ENCODE data around the gene TC2N. TPM values are rescaled to one million over a fixed set of nuclear protein-coding genes. Genes with fewer than 3 reads are reported as not detected.
A peak's percentile ranks its signal among the peaks of the same experiment; 100 is the strongest.
"Not testable (repeated sequence)": the region's sequence is repeated elsewhere in the genome, so short reads cannot be mapped to it uniquely, and the experiment has no call there.

Gene TC2N
- polyA plus RNA-seq, 1 donor from 2014 or later = 8.9 TPM

DNA sequence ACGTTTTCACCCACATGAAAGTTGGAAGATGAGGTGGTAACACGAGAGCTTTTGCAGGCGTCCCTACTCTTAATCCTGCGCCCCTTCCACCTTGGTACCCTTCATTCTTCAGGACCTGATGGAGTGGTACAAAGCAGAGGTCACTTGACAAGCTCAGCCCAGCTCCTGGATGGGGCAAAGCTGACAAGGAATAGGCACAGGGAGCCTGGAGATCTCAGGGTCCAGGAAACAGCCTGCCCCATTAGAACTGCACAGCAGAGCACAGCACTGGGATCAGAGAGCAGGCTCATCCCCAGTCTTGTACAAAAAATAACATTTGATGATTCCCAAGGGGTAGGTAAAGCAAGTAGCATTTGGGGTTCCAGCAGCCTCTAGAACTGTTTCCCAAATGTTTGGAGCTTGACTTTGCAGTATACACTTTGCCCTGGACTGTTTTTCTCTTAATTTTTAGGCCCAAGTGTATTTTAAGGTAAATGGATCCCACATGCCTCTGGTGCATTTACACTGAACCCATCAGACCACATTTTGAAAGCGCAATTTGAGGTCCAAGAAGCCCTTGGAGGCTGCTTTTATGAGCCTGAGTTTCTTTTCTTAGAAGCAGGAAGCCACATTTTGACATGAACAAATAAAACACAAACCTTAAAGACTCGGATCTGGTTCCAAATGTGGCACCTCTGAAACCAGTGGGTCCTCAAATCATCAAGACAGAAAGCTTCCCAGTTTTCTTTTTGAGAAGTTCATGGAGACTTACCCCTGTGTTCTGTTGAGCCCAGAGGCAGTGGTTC is 633 bp downstream of the TC2N start:
- peaks cover 25 to 28% (median 28%) of the 10 kb centered on the region in 3 donors for H3K4me1 Mint-ChIP-seq
- no peaks in the 10 kb centered on the region for H3K9me3 Mint-ChIP-seq
- no peaks in the 10 kb centered on the region for H3K27me3 Mint-ChIP-seq
- H3K36me3 Mint-ChIP-seq = no peaks in the 10 kb centered on the region
- H3K4me3 Mint-ChIP-seq = peak overlapping the region; percentile 64 to 91 (median 79)
- no peak overlapping the region for H3K27ac Mint-ChIP-seq

DNA sequence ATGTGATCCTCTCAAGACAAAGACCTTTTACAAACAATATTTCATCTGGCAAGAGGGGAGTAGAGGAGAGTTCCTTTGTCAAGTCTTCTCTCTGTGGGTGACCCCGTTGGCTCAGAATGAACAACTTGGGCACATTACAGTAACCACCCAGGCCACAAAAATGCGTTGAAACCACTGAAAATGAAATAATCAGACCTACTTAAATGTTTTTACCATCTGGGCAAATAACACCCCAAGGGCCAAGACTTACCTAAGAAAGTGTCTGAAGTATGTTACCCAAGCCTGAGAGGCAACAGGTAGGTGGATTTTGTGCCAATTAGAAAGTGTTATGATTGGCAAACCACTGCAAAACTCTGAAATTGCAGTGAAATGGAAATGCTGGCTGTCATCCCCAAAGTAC is 1.3 kb downstream of the TC2N start:
- no peaks in the 10 kb centered on the region for H3K9me3 Mint-ChIP-seq
- no peaks in the 10 kb centered on the region for H3K36me3 Mint-ChIP-seq
- H3K27me3 Mint-ChIP-seq = no peaks in the 10 kb centered on the region
- peaks cover 29 to 31% (median 30%) of the 10 kb centered on the region in 3 donors for H3K4me1 Mint-ChIP-seq
- no peak overlapping the region for H3K27ac Mint-ChIP-seq
- H3K4me3 Mint-ChIP-seq = peak overlapping the region in 3 of 4 donors; percentile 70 to 87 (median 71)

DNA sequence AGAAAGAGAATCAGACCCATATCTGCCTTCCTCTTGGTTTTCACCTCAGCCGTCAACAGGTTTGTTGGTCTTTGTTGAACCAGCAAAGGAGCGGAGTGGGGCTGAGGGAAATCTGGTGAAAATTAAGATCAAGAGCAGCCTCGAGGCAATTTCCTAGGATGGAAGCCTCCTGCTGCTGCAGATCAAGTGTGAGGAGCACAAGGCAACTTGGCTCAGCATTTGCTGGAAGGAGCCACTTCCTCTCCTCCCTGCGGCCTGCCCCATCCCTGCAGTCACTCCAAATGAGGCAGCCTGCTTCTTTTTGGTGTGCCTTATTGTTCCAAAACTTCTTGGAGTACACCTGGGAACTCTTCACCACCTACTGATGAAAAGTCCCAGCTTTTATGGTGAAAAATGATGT is 4.9 kb downstream of the TC2N start:
- Mint-ChIP-seq H3K4me1 (peaks cover 23 to 25% (median 24%) of the 10 kb centered on the region in 3 donors), H3K4me3 (no peak overlapping the region), H3K36me3 (no peaks in the 10 kb centered on the region), H3K9me3 (no peaks in the 10 kb centered on the region), H3K27ac (peak overlapping the region in 1 of 3 donors; percentile 63), H3K27me3 (no peaks in the 10 kb centered on the region)

DNA sequence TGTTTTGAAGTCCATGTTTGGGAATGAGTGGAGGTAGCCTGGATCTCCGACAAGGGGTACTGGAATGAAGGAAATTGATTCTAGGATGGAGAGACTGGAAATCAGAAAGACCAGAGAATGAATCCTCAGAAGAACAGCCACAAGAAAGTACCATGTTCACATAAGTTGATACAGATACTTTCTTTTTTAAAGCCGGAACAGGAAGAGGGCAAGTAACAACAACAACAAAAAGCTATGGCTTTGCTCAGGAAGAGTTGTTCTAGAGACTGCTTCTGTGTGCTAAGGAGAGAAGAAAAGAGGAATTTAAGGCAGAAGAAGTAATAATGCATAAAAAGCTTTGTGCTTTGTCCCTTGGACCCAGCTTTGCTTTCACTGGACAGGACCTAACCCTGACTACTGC is 6.2 kb downstream of the TC2N start:
- Mint-ChIP-seq H3K27me3 (no peaks in the 10 kb centered on the region), H3K4me1 (peaks cover 15 to 22% (median 17%) of the 10 kb centered on the region in 3 donors), H3K9me3 (no peaks in the 10 kb centered on the region), H3K36me3 (no peaks in the 10 kb centered on the region), H3K27ac (peak overlapping the region in 2 of 3 donors; percentile 21 to 68), H3K4me3 (peak overlapping the region in 2 of 4 donors; percentile 6)

DNA sequence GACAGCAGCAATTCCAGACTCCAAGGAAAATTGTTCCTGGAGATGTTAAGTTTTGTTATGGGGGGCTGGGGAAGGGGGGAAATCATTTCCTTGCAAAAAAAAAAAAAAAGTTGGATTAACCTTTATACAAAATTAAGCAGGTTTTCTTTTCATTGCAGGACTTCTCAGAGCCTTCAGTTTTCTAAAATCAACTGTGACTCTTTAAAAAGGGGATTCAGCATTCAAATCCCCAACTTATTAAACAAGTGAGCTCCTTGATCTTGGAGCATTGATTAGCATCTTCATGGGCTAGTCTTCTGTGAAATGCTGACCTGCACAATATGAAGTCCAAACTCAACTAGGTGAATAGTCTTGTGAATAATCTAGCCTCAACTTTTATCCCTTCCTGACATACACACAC is 7.1 kb downstream of the TC2N start:
- Mint-ChIP-seq H3K4me1 (peaks cover 12 to 22% (median 17%) of the 10 kb centered on the region in 3 donors), H3K4me3 (no peak overlapping the region)

DNA sequence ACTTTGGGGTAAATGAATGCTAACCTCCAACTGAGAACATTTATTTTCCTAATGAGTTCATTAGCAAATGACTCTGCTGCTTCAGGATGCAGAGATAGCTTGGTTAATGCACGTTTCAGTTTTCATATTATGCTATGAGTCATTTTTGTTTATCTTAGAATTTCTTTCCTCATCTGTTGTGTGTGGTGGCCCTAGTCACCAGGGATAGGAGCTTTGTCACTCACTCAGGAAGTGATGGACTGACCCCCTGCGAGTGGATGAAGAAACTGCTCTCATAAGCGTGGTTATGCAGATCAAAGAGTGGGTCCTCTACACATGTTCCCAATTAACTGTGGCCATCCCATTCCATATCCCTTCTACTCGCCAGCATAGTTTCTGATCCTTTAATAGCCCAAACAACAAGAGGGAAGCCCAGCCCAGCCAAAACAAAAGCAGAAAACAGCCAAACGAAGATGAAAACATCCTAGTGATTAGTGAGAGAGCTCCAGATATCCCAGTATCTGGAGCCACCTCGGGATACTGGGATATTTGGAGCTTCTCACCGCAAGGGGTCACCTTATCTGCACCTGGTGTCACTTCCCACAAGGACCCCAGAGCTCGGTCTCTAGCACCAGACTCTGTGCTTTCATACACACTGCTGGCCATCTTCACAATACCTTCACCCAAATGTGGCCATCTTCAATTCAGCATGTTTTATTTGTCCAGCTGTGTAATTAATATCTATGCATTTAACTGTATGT is 8.6 kb downstream of the TC2N start:
- H3K36me3 Mint-ChIP-seq = no peaks in the 10 kb centered on the region
- H3K27ac Mint-ChIP-seq = no peak overlapping the region
- peaks cover 12 to 22% (median 19%) of the 10 kb centered on the region in 3 donors for H3K4me1 Mint-ChIP-seq

More for the DNA sequence above, 7.1 kb downstream of the TC2N start:
- no peak overlapping the region for H3K27ac Mint-ChIP-seq
- no peaks in the 10 kb centered on the region for H3K9me3 Mint-ChIP-seq
- H3K36me3 Mint-ChIP-seq = no peaks in the 10 kb centered on the region
- H3K27me3 Mint-ChIP-seq = no peaks in the 10 kb centered on the region

DNA sequence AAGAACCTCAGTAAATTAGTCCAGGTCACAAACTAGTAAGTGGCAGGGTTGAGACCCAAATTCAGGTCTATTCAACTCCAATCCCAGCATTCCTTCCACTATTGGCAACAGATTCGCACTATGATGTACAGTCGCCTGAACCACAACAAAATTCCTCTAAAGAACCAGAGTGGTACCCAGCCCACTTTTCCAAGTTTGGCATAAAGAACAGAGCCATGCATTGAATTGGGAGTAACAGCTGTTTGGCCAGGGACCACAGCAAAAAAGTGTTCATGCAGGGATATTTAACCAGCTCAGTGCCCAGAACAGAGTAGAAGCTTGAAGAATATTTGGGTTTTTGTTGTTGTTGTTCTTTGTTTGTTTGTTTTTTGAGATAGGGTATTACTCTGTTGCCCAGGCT is 9.7 kb downstream of the TC2N start:
- Mint-ChIP-seq H3K4me3 (no peak overlapping the region), H3K9me3 (no peaks in the 10 kb centered on the region), H3K27me3 (peaks cover 3% of the 10 kb centered on the region), H3K36me3 (no peaks in the 10 kb centered on the region), H3K27ac (no peak overlapping the region), H3K4me1 (peaks cover 9 to 24% (median 24%) of the 10 kb centered on the region in 3 donors)

More for the DNA sequence above, 8.6 kb downstream of the TC2N start:
- no peak overlapping the region for H3K4me3 Mint-ChIP-seq
- no peaks in the 10 kb centered on the region for H3K27me3 Mint-ChIP-seq
- H3K9me3 Mint-ChIP-seq = no peaks in the 10 kb centered on the region

DNA sequence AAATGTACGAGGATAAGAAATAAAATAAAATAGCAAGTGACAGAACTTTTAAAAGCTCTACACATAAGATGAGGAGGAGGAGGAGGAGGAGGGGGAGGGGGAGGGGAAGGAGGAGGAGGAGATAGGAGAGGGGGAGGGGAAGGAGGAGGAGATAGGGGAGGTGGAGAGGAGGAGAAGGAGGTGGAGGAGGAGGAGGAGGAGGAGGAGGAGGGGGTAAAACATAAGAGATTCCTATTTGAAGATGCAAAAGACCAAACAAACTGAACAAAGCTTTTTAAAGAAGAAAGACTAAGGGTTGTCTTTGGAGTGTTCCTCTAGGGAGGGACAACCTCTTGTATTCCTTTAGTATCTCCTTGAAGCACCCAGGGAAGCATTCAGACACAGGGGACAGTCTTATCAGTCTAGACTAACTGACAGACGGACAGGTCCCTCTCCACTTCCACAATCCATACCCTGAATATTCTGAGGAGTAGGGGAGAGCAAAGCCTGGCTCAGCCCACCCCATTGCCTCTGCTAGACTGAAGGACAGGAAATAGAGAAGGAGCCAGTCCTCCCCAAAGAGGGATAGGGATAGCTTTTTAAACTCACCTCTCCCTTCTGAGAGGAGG is 12.9 kb downstream of the TC2N start:
- Mint-ChIP-seq H3K9me3 (no peaks in the 10 kb centered on the region), H3K4me3 (no peak overlapping the region), H3K27me3 (peaks cover 4% of the 10 kb centered on the region), H3K4me1 (peaks cover 12 to 23% (median 20%) of the 10 kb centered on the region in 3 donors), H3K36me3 (no peaks in the 10 kb centered on the region), H3K27ac (no peak overlapping the region)

DNA sequence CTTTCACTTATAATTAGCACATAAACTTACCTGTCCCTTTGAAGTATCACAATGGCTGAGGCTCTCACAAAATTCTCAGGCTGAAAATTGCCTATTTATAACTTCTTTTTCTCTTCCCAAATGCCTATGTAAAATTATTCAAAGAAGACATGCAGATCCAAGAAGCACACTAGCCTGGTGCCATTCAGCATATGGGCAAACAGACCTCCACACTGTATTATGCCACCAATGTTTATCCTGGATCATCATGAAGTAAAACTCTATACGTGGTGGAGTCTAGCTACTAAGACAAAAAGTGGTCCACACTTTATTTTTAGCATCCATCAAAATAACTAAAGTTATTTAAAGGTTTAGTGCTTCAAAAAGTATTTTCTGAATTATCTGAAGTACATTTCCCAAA is 15.8 kb downstream of the TC2N start:
- Mint-ChIP-seq H3K4me3 (no peak overlapping the region), H3K9me3 (no peaks in the 10 kb centered on the region), H3K4me1 (peaks cover 23 to 30% (median 25%) of the 10 kb centered on the region in 3 donors), H3K36me3 (no peaks in the 10 kb centered on the region), H3K27ac (no peak overlapping the region), H3K27me3 (peaks cover 4% of the 10 kb centered on the region)

DNA sequence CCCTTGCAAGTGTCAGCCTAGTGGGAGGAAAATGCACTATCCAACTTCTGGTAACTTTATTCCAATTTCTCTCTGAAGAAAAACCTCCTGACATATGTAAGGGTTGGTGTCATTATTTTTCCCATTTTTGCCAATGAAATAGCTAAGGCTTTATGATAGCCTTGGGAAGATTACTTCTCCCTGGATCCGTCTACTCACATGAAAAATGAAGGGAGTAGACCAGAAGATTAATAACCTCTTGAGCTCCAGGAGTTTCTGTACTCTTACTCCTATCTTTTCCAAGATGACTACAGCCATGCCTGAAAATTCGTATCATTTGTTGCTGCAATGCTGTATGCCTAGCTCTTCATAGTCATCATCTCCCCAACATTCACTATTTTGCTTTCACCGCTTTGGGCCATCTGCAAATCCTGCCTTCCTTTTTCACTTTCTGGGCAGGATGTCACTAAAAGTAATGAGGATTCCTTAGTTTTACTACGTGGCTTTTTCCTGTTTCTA is 18.8 kb downstream of the TC2N start:
- Mint-ChIP-seq H3K4me3 (peak overlapping the region in 1 of 4 donors; percentile 32), H3K9me3 (no peaks in the 10 kb centered on the region), H3K27ac (no peak overlapping the region), H3K36me3 (no peaks in the 10 kb centered on the region), H3K27me3 (peaks cover 4% of the 10 kb centered on the region), H3K4me1 (peaks cover 33 to 40% (median 36%) of the 10 kb centered on the region in 3 donors)

DNA sequence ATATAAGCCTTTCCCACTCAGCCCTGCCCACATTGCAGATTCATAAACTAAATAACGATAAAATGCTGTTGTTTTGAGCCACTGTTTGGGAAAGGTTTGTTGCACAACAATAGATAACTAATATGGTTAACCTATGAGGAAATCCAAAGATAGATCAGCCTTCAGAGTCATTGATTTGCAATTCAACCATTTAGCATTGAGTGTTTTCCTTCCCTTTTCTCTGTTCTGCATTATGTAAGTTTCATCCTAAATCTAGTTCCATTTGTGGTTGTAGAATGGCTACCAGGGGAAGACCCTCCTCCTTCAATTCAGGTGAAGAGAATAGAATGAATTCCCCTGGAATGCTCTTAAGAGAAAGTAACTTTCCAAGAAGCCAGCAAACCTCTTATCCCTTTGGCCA is 19.6 kb downstream of the TC2N start:
- no peak overlapping the region for H3K27ac Mint-ChIP-seq
- peaks cover 2% of the 10 kb centered on the region for H3K27me3 Mint-ChIP-seq
- H3K9me3 Mint-ChIP-seq = no peaks in the 10 kb centered on the region
- no peaks in the 10 kb centered on the region for H3K36me3 Mint-ChIP-seq
- H3K4me1 Mint-ChIP-seq = peaks cover 36 to 44% (median 42%) of the 10 kb centered on the region in 3 donors
- H3K4me3 Mint-ChIP-seq = peak overlapping the region in 1 of 4 donors; percentile 33

DNA sequence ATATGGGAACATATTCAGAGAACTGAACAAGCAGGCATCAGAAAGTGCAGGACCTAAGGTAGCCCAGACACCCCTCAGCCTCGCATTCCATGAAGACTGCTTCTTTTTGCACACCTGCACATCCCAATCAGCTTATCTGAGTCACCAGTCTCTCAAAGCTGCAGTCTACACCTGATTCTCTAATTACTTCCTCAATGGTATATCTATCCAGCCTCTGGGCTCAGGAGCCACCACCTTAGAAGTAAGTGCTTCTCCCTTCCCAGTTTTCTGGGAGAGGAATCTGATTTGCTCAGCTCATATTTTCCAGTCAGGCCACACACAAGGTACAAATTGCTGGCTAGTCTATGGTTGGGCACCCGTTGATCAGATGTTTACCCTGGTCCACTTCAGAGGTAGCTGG is 21.7 kb downstream of the TC2N start:
- Mint-ChIP-seq H3K36me3 (peaks cover 2% of the 10 kb centered on the region), H3K4me1 (peaks cover 34 to 43% (median 36%) of the 10 kb centered on the region in 3 donors), H3K27me3 (no peaks in the 10 kb centered on the region), H3K27ac (no peak overlapping the region), H3K9me3 (no peaks in the 10 kb centered on the region), H3K4me3 (peak overlapping the region in 2 of 4 donors; percentile 33 to 52)

DNA sequence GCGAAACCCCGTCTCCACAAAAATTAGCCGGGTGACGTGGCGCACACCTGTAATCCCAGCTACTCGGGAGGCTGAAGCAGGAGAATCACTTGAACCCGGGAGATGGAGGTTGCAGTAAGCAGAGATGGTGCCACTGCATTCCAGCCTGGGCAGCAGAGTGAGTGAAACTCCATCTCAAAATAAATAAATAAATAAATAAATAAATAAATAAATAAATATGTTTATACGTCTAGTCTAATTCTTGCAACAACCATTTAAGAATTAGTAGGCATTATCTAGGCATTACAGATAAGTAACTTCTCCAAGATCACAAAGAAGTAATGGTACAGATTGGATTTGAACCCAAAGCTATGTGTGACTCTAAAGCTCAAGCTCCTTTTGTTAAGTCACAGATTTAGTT is 22.3 kb downstream of the TC2N start:
- not testable (repeated sequence) for H3K27ac Mint-ChIP-seq, H3K4me3 Mint-ChIP-seq

DNA sequence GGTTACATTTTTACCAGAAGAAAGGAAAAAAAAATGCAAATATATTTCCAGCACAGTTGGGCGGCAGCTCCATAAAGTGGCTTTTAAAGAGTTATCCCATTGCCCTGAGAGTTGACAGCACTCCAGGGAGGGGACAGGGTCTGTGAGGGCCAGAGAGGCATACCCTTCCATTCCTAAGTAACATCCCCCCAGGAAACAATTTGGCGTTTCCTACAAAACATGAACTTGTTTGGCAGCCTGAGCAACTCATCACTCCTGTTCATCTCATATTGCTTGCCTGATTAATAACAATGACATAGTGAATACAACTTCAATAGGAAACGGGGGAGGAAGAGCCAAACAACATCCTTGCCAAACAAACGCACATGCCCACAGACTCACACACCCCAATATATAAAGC is 23.3 kb downstream of the TC2N start:
- Mint-ChIP-seq H3K27ac (peak overlapping the region in 1 of 3 donors; percentile 54), H3K36me3 (peaks cover 2% of the 10 kb centered on the region), H3K27me3 (no peaks in the 10 kb centered on the region), H3K4me3 (peak overlapping the region in 2 of 4 donors; percentile 66 to 75), H3K9me3 (peaks cover 0 to 4% (median 2%) of the 10 kb centered on the region in 3 donors), H3K4me1 (peaks cover 42 to 50% (median 48%) of the 10 kb centered on the region in 3 donors)

More for the DNA sequence above, 22.3 kb downstream of the TC2N start:
- H3K36me3 Mint-ChIP-seq, H3K27me3 Mint-ChIP-seq, H3K9me3 Mint-ChIP-seq: not testable (repeated sequence)
- H3K4me1 Mint-ChIP-seq = peaks cover 36 to 48% (median 38%) of the 10 kb centered on the region in 3 donors

DNA sequence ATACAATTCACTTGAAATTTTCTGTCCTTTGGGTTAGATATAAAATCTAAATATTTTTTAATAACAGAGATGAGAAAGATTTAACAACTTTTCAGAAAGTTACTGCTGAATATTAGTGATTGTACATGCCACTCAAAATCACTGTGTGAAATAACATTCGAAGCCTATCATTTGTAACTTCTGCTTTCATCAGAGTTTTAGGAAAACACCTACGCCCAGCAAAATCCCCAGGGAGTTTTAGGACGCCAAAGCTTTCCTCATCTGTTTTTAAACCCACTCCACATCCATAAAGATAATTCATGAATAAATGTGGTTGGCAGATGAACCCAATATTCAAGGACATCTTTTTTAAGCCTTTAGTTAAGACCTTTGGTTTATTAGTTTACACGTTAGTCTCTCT is 23.9 kb downstream of the TC2N start:
- H3K36me3 Mint-ChIP-seq = peaks cover 2% of the 10 kb centered on the region
- H3K4me3 Mint-ChIP-seq = peak overlapping the region in 2 of 4 donors; percentile 66 to 75
- peaks cover 0 to 4% (median 2%) of the 10 kb centered on the region in 3 donors for H3K9me3 Mint-ChIP-seq
- H3K27ac Mint-ChIP-seq = no peak overlapping the region
- peaks cover 42 to 49% (median 48%) of the 10 kb centered on the region in 3 donors for H3K4me1 Mint-ChIP-seq
- no peaks in the 10 kb centered on the region for H3K27me3 Mint-ChIP-seq
